Panc1 (cell line): ENCODE data around the gene ZFC3H1. TPM values are rescaled to one million over a fixed set of nuclear protein-coding genes. Genes with fewer than 3 reads are reported as not detected.

ENCODE experiments used
- ATAC-seq: fragments of 200-7000 bp; cut with Tn5 transposase; 2 replicates; pipeline ENCODE4 v1.9.1; 2020; ENCODE audit warnings: mild to moderate bottlenecking, moderate library complexity
- BruUV-seq: library from RNA; stranded (reverse); fragments of 400-500 nt; replicated peaks from 2 replicates; lab custom pipeline; 2021; lab: Mats Ljungman, UMichigan
- CTCF ChIA-PET: fragments of 300-600 bp; sonication (Branson Sonifier 250); formaldehyde crosslinking; loops from one replicate; lab custom pipeline; 2022; ENCODE audit warnings: antibody characterized with exemption; lab: Charles Lee
- POLR2A ChIA-PET: fragments of 300-600 bp; sonication (Branson Sonifier 250); formaldehyde crosslinking; loops from one replicate; lab custom pipeline; 2022; ENCODE audit warnings: antibody characterized with exemption; lab: Charles Lee
- DNase-seq: peaks from one replicate; pipeline ENCODE4 v3.0.0-alpha.2; 2010; ENCODE audit warnings: low read depth, low spot score
- H3K27ac ChIP-seq: 2 replicates; pipeline ENCODE4 v1.5.1; 2011; ENCODE audit warnings: mild to moderate bottlenecking, low read length, inconsistent platforms
- H3K27me3 ChIP-seq: fragments of 200-500 bp; sonication (Bioruptor generic); 2 replicates; pipeline ENCODE4 v1.6.0; 2014; ENCODE audit warnings: low read length, inconsistent platforms; ENCODE audit not compliant: control insufficient read depth, insufficient read depth
- H3K36me3 ChIP-seq: fragments of 200-500 bp; sonication (Bioruptor generic); 2 replicates; pipeline ENCODE4 v1.5.1; 2014; ENCODE audit warnings: inconsistent platforms, mild to moderate bottlenecking, low read length, moderate library complexity; ENCODE audit not compliant: control insufficient read depth, insufficient read depth
- H3K4me1 ChIP-seq: 2 replicates; pipeline ENCODE4 v1.5.1; 2011; ENCODE audit warnings: inconsistent platforms, mild to moderate bottlenecking, low read length, moderate library complexity; ENCODE audit not compliant: control insufficient read depth, insufficient read depth
- H3K4me3 ChIP-seq, 2 experiments: 2 replicates each; pipeline ENCODE4 v1.5.1; 2011 to 2012; ENCODE audit warnings: low read depth in 2 of 2, low read length in 2 of 2, mild to moderate bottlenecking in 2 of 2, inconsistent platforms in 1 of 2, moderate library complexity in 1 of 2
- H3K9me3 ChIP-seq: fragments of 200-500 bp; sonication (Bioruptor generic); 2 replicates; pipeline ENCODE4 v1.5.1; 2014; ENCODE audit warnings: low read depth, mild to moderate bottlenecking, inconsistent platforms, low read length, moderate library complexity; ENCODE audit not compliant: control insufficient read depth, insufficient read depth
- CTCF ChIP-seq: fragments of 450-650 bp; IDR thresholded peaks from 2 replicates; pipeline ENCODE4 v1.5.1; 2017; ENCODE audit warnings: mild to moderate bottlenecking
- POLR2AphosphoS5 ChIP-seq: IDR thresholded peaks from 2 replicates; pipeline ENCODE4 v1.6.1; 2012; ENCODE audit warnings: mild to moderate bottlenecking, low read depth, low read length, moderate library complexity
- REST ChIP-seq, 2 experiments: IDR thresholded peaks; 2 replicates each; pipeline ENCODE4 v1.6.1; 2011 to 2012; ENCODE audit warnings: low read depth in 2 of 2, control low read depth in 1 of 2, low read length in 1 of 2, mild to moderate bottlenecking in 1 of 2, moderate library complexity in 1 of 2; ENCODE audit not compliant: insufficient read depth in 1 of 2
- SIN3A ChIP-seq: IDR thresholded peaks from 2 replicates; pipeline ENCODE4 v1.6.1; 2012; ENCODE audit warnings: low read depth, mild to moderate bottlenecking, low read length, moderate library complexity, borderline replicate concordance; ENCODE audit not compliant: insufficient read depth
- TCF7L2 ChIP-seq: IDR thresholded peaks from 2 replicates; pipeline ENCODE4 v1.6.1; 2011; ENCODE audit warnings: mild to moderate bottlenecking, low read depth, low read length, inconsistent platforms
- in situ Hi-C: cut with HindIII; loops from 2 replicates; pipeline ENCODE4 v1.10.0; 2016; ENCODE audit warnings: low sequenced_read_pairs, low pct_unique_long_range_greater_than_20kb
- intact Hi-C: fragments of 100-400 bp; cut with micrococcal nuclease; formaldehyde crosslinking; loops from one replicate; pipeline ENCODE4 v1.10.0; 2022; ENCODE audit not compliant: unreplicated experiment
- total RNA-seq: library from RNA; stranded (reverse); gene quantifications from one replicate; pipeline ENCODE4 v1.2.1, GENCODE V29; 2021; ENCODE audit not compliant: unreplicated experiment

ZFC3H1 gene
- total RNA-seq, 1 experiment from 2014 or later: 38.2 TPM

DNA sequence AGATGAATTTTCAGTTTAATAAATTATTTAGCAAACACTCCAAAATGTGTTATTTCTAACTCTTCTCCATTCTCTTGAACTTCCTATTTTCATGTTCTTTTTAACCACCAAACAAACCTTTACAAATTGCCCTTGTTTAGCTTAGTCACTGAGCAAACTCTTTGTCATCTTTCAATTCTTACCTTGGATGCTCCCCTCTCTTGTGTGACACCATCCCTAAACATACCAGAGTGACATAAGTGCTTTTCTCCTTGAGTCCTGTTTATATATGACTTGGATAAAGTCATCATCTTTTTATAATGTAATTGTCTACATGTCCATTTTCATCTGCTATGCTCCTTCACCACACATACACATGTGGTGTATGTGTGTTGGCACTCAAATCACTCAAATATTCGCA, 18.8 kb upstream of the ZFC3H1 start:
- in situ Hi-C loops: no loop called here
- no peaks in the 10 kb centered on the region for H3K9me3 ChIP-seq
- no peak overlapping the region for H3K27ac ChIP-seq
- no peak for DNase-seq
- ChIA-PET POLR2A (no interaction called here), CTCF (no interaction called here)
- TF ChIP-seq REST (IDR thresholded peaks at IDR 0.05; ENCODE audit: insufficient read depth in 1 of 2, low read depth in 2 of 2, low read length in 1 of 2): no peak
- no peak for TF ChIP-seq POLR2AphosphoS5
- no peak for TF ChIP-seq SIN3A
- no peak for TF ChIP-seq CTCF
- no peak for TF ChIP-seq TCF7L2
- no peak for ATAC-seq
- no TSS peak for BruUV-seq
- H3K4me3 ChIP-seq: no peak overlapping the region
- H3K27me3 ChIP-seq: no peaks in the 10 kb centered on the region
- H3K36me3 ChIP-seq: no peaks in the 10 kb centered on the region
- peaks cover 7% of the 10 kb centered on the region for H3K4me1 ChIP-seq
- intact Hi-C loops: no loop called here

DNA sequence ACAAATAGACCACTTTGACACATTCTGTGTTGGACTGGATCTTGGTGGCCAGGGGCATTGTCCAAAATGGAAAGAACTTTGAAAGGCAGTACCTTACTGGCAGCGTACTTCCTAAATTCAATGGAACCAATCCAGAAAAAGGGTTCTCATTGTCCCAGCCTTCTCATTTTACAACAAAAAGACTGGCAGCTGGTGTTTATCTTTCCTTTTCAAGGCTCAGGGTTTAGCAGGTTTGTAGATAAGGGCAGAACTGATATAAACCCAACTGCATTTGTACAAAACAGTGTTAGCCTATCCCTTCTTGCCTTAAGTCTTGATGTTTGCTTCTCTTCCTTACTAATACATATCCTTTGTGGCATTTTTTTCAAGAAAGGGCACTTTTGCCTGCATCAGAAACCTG, 8.2 kb upstream of the ZFC3H1 start:
- Histone ChIP-seq H3K27ac (no peak overlapping the region), H3K36me3 (no peaks in the 10 kb centered on the region), H3K9me3 (no peaks in the 10 kb centered on the region), H3K4me3 (no peak overlapping the region), H3K27me3 (no peaks in the 10 kb centered on the region), H3K4me1 (no peaks in the 10 kb centered on the region)
- TF ChIP-seq POLR2AphosphoS5 (no peak), REST (IDR thresholded peaks at IDR 0.05; ENCODE audit: insufficient read depth in 1 of 2, low read depth in 2 of 2, low read length in 1 of 2) (no peak), TCF7L2 (no peak), SIN3A (no peak), CTCF (no peak)
- CTCF ChIA-PET: no interaction called here
- intact Hi-C loops: no loop called here
- in situ Hi-C loops: no loop called here
- POLR2A ChIA-PET: no interaction called here
- no peak for ATAC-seq
- no TSS peak for BruUV-seq
- DNase-seq: no peak
